ENCODE data around the gene FOXP1.
"Not testable (repeated sequence)": the region's sequence is repeated elsewhere in the genome, so short reads cannot be mapped to it uniquely, and the experiment has no call there.

The FOXP1 gene

GRCh38 chr3:71530903-71531530, 52.5 kb downstream of the FOXP1 start:
- DNase-seq (ENCODE audit: low read depth in 2 of 2), result no peak

- no peak for DNase-seq (ENCODE audit: low read depth in 2 of 2)
Observed at GRCh38 chr3:71528816-71529215, 54.7 kb downstream of the FOXP1 start.

- DNase-seq (ENCODE audit: low read depth in 2 of 2), result not testable (repeated sequence)
Observed at GRCh38 chr3:71526448-71526847, 57.1 kb downstream of the FOXP1 start.

GRCh38 chr3:71525391-71525790, 58.1 kb downstream of the FOXP1 start:
- DNase-seq (ENCODE audit: low read depth in 2 of 2), result no peak

- DNase-seq (ENCODE audit: low read depth in 2 of 2), result no peak
Observed at GRCh38 chr3:71524672-71525071, 58.9 kb downstream of the FOXP1 start.

GRCh38 chr3:71523628-71524027, 59.9 kb downstream of the FOXP1 start:
- DNase-seq (ENCODE audit: low read depth in 2 of 2), result peak in 1 of 2 experiments; percentile 44

- no peak for DNase-seq (ENCODE audit: low read depth in 2 of 2)
Observed at GRCh38 chr3:71521940-71522876, 61.3 kb downstream of the FOXP1 start.

GRCh38 chr3:71521021-71521352, 62.5 kb downstream of the FOXP1 start:
- no peak for DNase-seq (ENCODE audit: low read depth in 2 of 2)

GRCh38 chr3:71520161-71521020, 63.1 kb downstream of the FOXP1 start:
- peak; percentile 84 to 86 for DNase-seq (ENCODE audit: low read depth in 2 of 2)

- DNase-seq (ENCODE audit: low read depth in 2 of 2), result no peak
Observed at GRCh38 chr3:71518089-71518488, 65.4 kb downstream of the FOXP1 start.

GRCh38 chr3:71517271-71517791, 66.2 kb downstream of the FOXP1 start:
- no peak for DNase-seq (ENCODE audit: low read depth in 2 of 2)

GRCh38 chr3:71515636-71516365, 67.7 kb downstream of the FOXP1 start:
- DNase-seq (ENCODE audit: low read depth in 2 of 2), result no peak

- no peak for DNase-seq (ENCODE audit: low read depth in 2 of 2)
Observed at GRCh38 chr3:71514621-71515020, 68.9 kb downstream of the FOXP1 start.

GRCh38 chr3:71513515-71513914, 70.0 kb downstream of the FOXP1 start:
- no peak for DNase-seq (ENCODE audit: low read depth in 2 of 2)

GRCh38 chr3:71513081-71513480, 70.4 kb downstream of the FOXP1 start:
- DNase-seq (ENCODE audit: low read depth in 2 of 2), result no peak

GRCh38 chr3:71512544-71512943, 71.0 kb downstream of the FOXP1 start:
- no peak for DNase-seq (ENCODE audit: low read depth in 2 of 2)

GRCh38 chr3:71512000-71512399, 71.5 kb downstream of the FOXP1 start:
- no peak for DNase-seq (ENCODE audit: low read depth in 2 of 2)

GRCh38 chr3:71511446-71511845, 72.1 kb downstream of the FOXP1 start:
- DNase-seq (ENCODE audit: low read depth in 2 of 2), result no peak

- peak; percentile 96 to 97 for DNase-seq (ENCODE audit: low read depth in 2 of 2)
Observed at GRCh38 chr3:71511037-71511436, 72.5 kb downstream of the FOXP1 start.

GRCh38 chr3:71510510-71510909, 73.0 kb downstream of the FOXP1 start:
- peak; percentile 31 to 40 for DNase-seq (ENCODE audit: low read depth in 2 of 2)

- peak; percentile 26 to 27 for DNase-seq (ENCODE audit: low read depth in 2 of 2)
Observed at GRCh38 chr3:71509066-71509465, 74.5 kb downstream of the FOXP1 start.

Measured in fibroblast of skin of left biceps (primary cell).